ENCODE results near the gene PRKAR1B.
A peak's percentile ranks its signal among the peaks of the same experiment; 100 is the strongest.

The PRKAR1B gene

GRCh38 chr7:601595-602340 lies 125.3 kb downstream of the PRKAR1B start:
- DNase-seq: no peak

GRCh38 chr7:601036-601594 lies 126.0 kb downstream of the PRKAR1B start:
- no peak for DNase-seq

GRCh38 chr7:600149-601035 lies 126.7 kb downstream of the PRKAR1B start:
- no peak for DNase-seq

GRCh38 chr7:598899-599298 lies 128.2 kb downstream of the PRKAR1B start:
- DNase-seq: no peak

GRCh38 chr7:597348-598178 lies 129.5 kb downstream of the PRKAR1B start:
- peak in 1 of 2 experiments; percentile 62 for DNase-seq

GRCh38 chr7:596819-597182 lies 130.3 kb downstream of the PRKAR1B start:
- no peak for DNase-seq

GRCh38 chr7:596071-596818 lies 130.8 kb downstream of the PRKAR1B start:
- DNase-seq: no peak

- DNase-seq: no peak
Observed at GRCh38 chr7:595621-596010, 131.5 kb downstream of the PRKAR1B start.

- no peak for DNase-seq
Observed at GRCh38 chr7:594920-595620, 132.0 kb downstream of the PRKAR1B start.

GRCh38 chr7:594212-594913 lies 132.7 kb downstream of the PRKAR1B start:
- DNase-seq: no peak

- no peak for DNase-seq
Observed at GRCh38 chr7:593324-594115, 133.6 kb downstream of the PRKAR1B start.

GRCh38 chr7:591856-592628 lies 135.0 kb downstream of the PRKAR1B start:
- no peak for DNase-seq

GRCh38 chr7:590731-591551 lies 136.1 kb downstream of the PRKAR1B start:
- no peak for DNase-seq

GRCh38 chr7:589781-590575 lies 137.1 kb downstream of the PRKAR1B start:
- DNase-seq: no peak

GRCh38 chr7:587767-588166 lies 139.3 kb downstream of the PRKAR1B start:
- DNase-seq: no peak

- DNase-seq: no peak
Observed at GRCh38 chr7:586494-586893, 140.6 kb downstream of the PRKAR1B start.

- no peak for DNase-seq
Observed at GRCh38 chr7:585873-586272, 141.2 kb downstream of the PRKAR1B start.
